Measurements from ENCODE around the gene MAG. TPM values are rescaled to one million over a fixed set of nuclear protein-coding genes. Genes with fewer than 3 reads are reported as not detected.
A peak's percentile ranks its signal among the peaks of the same experiment; 100 is the strongest.

Gene MAG
- total and polyA plus RNA-seq, 9 of the 15 experiments (the other 6 are each of a cell fraction or from before 2014, with no cell fraction given): 0.11 to 10.0 (median 1.6) TPM

- Histone ChIP-seq H4K20me1 (replicated peaks; ENCODE audit: control insufficient read depth, insufficient read depth, low read length) (no peaks in the 10 kb centered on the region), H2AFZ (ENCODE audit: low read depth, low read length) (peak overlapping the region; percentile 32), H3K9me1 (ENCODE audit: control insufficient read depth, insufficient read depth, low read length) (peaks cover 3% of the 10 kb centered on the region), H3K4me3 (no peak overlapping the region), H3K9ac (ENCODE audit: insufficient read depth in 1 of 2, low read depth in 2 of 2, low read length in 2 of 2) (peak overlapping the region; percentile 72 to 86), H3K9me3 (replicated peaks; ENCODE audit: control insufficient read depth, insufficient read depth, low read depth, low read length) (no peaks in the 10 kb centered on the region), H3K27me3 (ENCODE audit: control insufficient read depth in 2 of 2, insufficient read depth in 2 of 2, low read length in 2 of 2) (no peaks in the 10 kb centered on the region), H3K4me2 (ENCODE audit: insufficient read depth, low read length) (peak overlapping the region; percentile 37), H3K27ac (ENCODE audit: extremely low read depth, low read depth, low read length) (peak overlapping the region; percentile 99), H3K4me1 (replicated peaks in 1 of 2; ENCODE audit: control insufficient read depth in 2 of 2, insufficient read depth in 2 of 2, low read length in 2 of 2) (peaks cover 64 to 65% of the 10 kb centered on the region in 2 experiments), H3K79me2 (ENCODE audit: control insufficient read depth, insufficient read depth, low read length) (peaks cover 3% of the 10 kb centered on the region; the same call in 2 of the 3 replicates), H3K36me3 (ENCODE audit: control insufficient read depth, insufficient read depth, low read length) (no peaks in the 10 kb centered on the region)
- intact Hi-C loops (cut with micrococcal nuclease) (no loop called here), in situ Hi-C loops (cut with MboI) (no loop called here)
- CTCF ChIA-PET (ENCODE audit: low intra/inter-chr PET ratio): no interaction called here
- no peak for FAIRE-seq
- POLR2A ChIA-PET: no interaction called here
- BruUV-seq (replicated peaks): TSS peak; percentile 91
- TF ChIP-seq ZNF644 (tag; IDR thresholded peaks at IDR 0.05; ENCODE audit: low read depth) (0 out of 2 replicates have a peak, but pooled peaks have one; percentile 27), CXXC5 (CRISPR knock-in tag; IDR thresholded peaks at IDR 0.05) (0 out of 2 replicates have a peak, but pooled peaks have one; percentile 16), ZNF407 (IDR thresholded peaks at IDR 0.05; ENCODE audit: low read depth) (0 out of 2 replicates have a peak, but pooled peaks have one; percentile 1), ZNF23 (CRISPR knock-in tag; IDR thresholded peaks at IDR 0.05) (no peak), ATF4 (CRISPR knock-in tag; IDR thresholded peaks at IDR 0.05) (no peak)
- TF ChIP-seq, protein P1, sequence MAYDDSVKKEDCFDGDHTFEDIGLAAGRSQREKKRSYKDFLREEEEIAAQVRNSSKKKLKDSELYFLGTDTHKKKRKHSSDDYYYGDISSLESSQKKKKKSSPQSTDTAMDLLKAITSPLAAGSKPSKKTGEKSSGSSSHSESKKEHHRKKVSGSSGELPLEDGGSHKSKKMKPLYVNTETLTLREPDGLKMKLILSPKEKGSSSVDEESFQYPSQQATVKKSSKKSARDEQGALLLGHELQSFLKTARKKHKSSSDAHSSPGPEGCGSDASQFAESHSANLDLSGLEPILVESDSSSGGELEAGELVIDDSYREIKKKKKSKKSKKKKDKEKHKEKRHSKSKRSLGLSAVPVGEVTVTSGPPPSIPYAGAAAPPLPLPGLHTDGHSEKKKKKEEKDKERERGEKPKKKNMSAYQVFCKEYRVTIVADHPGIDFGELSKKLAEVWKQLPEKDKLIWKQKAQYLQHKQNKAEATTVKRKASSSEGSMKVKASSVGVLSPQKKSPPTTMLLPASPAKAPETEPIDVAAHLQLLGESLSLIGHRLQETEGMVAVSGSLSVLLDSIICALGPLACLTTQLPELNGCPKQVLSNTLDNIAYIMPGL (CRISPR knock-in tag; IDR thresholded peaks at IDR 0.05): 0 out of 2 replicates have a peak, but pooled peaks have one; percentile 56
- TF ChIP-seq, protein P2, sequence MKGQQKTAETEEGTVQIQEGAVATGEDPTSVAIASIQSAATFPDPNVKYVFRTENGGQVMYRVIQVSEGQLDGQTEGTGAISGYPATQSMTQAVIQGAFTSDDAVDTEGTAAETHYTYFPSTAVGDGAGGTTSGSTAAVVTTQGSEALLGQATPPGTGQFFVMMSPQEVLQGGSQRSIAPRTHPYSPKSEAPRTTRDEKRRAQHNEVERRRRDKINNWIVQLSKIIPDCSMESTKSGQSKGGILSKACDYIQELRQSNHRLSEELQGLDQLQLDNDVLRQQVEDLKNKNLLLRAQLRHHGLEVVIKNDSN (CRISPR knock-in tag; IDR thresholded peaks at IDR 0.05): peak; percentile 29; the same call in 1 of the 2 replicates
- no peak for DNase-seq (ENCODE audit: extremely low read depth in 1 of 4, low spot score in 3 of 4)
- no peak for ATAC-seq
- WGBS (ENCODE audit: insufficient coverage, low coverage, missing lambda C conversion rate): 71% methylated on average over 6 of the region's 6 CpGs
Measured at GRCh38 chr19:35305181-35305580, 13.2 kb downstream of the MAG start.

All from K562 (cell line).